Inferior parietal cortex (tissue), 1 donor: ENCODE results near the gene LTB4R.

Source experiments
- DNase-seq: peaks from one replicate; pipeline ENCODE4 v3.0.0-alpha.2; 2016; ENCODE audit errors: extremely low spot score

The LTB4R gene, protein sequence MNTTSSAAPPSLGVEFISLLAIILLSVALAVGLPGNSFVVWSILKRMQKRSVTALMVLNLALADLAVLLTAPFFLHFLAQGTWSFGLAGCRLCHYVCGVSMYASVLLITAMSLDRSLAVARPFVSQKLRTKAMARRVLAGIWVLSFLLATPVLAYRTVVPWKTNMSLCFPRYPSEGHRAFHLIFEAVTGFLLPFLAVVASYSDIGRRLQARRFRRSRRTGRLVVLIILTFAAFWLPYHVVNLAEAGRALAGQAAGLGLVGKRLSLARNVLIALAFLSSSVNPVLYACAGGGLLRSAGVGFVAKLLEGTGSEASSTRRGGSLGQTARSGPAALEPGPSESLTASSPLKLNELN

GRCh38 chr14:24310646-24311604 is at the start of gene LTB4R:
Gene LTB4R, plus strand, starts transcription at chr14:24311502. Its CDS starts 4,150 bp downstream, at chr14:24315652.
- DNase-seq: no peak

DNA sequence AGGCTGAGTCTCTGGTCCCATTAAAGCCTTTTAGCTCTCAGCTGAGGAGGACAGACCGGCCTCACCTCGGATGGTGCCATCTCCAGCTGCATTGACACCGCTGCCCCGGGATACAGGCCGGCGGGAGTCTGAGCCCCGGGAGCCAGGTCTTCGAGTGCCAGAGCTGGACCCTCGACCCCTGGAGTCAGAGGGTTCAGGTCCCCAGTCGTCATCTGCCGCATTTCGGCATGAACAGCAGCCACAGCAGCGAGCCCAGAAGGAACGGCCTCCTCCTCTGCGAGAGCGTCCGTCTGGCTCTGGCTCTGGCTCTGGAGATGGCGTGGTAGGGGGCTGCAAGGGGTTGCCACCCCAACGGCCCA is 49.4 kb upstream of the LTB4R start:
- no peak for DNase-seq

DNA sequence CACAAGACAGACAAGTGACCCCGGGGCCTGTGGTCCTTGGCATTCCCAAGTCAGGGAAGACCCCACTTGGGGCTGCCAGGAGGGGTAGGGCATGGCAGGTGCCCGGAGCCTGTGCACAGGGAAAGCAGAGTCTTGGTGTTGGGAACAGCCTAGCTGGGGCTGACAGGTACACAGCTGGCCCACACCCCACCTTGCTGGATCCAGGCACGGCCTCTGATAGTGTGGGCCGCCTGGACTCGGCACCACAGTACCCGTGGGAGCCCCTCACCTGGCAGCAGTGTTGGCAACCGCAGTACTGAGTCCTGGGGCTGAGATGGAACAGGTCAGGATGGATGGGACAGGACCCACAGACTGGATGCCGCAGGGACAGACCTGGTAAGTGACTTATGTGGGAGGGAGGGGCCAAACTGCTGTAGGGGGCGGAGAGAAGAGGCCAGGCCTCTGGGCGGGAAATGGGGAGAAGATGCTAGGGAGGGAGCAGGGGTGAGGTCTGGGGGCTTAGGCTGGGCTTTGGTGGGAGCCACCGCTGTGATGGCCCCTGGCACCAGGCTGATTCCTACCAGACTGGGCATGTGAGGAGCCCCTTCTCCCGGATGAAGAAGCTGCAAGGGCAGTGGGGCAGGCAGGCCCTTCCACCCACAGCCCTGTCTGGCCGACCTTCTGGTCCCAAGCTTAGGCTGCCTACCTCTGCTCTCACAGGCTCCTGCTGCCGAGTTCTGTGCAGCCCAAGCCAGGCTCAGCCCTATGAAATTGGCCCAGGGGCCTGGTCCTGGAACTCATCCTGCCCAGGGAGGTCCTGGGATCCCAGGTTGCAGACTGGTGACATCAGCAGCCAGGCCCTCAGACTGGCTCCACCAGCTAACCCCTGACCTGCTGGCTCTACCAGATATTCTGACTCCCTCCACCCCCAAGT is 48.2 kb upstream of the LTB4R start, which contains the start of gene TGM1:
TGM1 (minus strand) TSS at position 357 of the 913 bp plus-strand sequence. CDS start 825 bp downstream, outside the sequence.
- DNase-seq: no peak

- DNase-seq: no peak
Observed at GRCh38 chr14:24263848-24264247, 47.5 kb upstream of the LTB4R start.

GRCh38 chr14:24264298-24264697 is 47.0 kb upstream of the LTB4R start:
- DNase-seq: no peak

- DNase-seq: no peak
Observed at GRCh38 chr14:24266344-24267244, 44.7 kb upstream of the LTB4R start.

- DNase-seq: no peak
Observed at GRCh38 chr14:24267516-24267915, 43.8 kb upstream of the LTB4R start.

GRCh38 chr14:24268225-24268624 is 43.1 kb upstream of the LTB4R start:
- DNase-seq: no peak

GRCh38 chr14:24269368-24269767 is 41.9 kb upstream of the LTB4R start:
- no peak for DNase-seq

GRCh38 chr14:24269910-24270536 is 41.3 kb upstream of the LTB4R start:
- DNase-seq: no peak

DNA sequence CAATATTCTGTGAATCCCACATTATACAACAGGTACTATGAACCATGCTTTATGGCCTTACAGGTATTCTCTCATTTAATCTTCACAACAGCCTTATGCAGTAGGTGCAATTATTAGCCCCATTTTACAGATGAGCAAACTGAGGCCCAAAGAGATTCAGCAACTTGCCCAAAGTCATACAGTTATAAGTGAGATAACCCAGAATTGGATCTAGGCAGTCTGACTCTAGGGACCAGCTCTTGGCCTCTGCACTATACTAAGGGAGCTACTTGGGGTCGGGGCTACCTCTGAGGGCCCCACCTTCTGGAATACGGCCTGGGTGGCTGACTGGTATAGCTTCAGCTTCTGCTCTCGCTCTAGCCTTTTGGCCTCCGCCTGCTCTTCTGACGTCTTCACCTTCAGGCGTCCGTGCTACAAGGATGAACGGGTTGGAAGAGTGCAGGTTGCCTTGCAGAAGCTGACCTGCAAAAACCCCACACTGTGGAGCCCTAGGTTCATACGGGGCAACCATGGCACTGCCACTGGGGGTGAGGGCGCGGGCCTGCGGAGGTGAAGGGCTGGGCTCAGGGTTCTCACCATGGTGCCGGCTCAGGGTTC is 40.7 kb upstream of the LTB4R start:
- DNase-seq: no peak

DNA sequence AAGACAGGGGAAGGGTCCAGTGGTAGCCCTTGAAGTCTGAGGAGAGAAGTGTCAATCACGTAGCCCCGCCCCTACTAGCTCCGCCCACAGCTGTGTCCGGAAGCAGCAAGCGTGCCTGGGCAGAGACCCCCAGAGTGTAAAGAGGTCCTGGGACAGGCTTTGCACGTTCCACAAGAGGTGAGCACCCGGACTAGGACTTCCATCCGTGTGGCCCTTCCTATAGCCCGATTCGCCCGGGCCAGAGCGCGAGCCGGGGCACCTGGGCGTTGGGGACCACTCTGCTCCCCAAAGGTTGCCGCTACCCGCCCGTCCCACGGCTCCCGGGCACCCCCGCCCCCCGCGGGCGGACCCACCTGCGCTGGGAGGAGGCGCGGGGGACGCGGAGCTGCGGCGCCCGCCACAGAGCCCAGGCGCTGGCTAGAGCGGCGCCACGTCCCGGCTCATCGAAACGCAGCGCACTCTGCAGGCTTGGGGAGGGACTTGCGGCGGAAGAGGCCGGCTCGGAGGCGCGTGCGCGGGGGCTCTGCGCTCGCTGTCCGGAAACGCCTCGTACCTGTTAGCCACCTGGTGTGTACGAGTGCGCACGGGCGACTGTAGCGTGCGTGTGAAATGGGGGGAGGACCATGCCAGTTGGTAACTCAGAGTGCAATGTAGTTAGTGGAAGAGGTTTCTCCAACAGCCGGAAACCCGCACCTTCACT is 40.0 kb upstream of the LTB4R start, which contains the start of gene RABGGTA:
RABGGTA (minus strand) TSS at position 464 of the 700 bp plus-strand sequence. CDS start 482 bp downstream, outside the sequence.
- DNase-seq: peak; percentile 88

- no peak for DNase-seq
Observed at GRCh38 chr14:24271834-24272263, 39.5 kb upstream of the LTB4R start.

DNA sequence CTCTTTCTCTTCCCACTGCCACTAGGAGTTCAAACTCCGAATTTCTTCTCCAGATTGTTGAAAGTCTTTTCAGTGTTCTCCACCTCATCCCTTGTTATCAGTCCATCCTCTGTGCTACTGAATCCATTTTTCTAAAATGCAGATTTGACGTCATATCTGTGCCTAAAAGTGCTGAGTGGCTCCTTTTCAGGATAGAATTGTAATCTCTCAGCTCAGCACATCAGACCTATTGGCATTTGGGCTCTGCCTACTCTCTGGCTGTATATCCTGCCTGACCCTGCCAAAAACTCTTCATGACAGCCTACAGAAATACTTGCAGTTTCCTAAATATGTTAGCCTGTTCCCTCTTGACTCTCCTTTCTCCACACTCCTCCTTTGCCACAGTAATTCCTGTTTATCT is 38.8 kb upstream of the LTB4R start:
- no peak for DNase-seq

DNA sequence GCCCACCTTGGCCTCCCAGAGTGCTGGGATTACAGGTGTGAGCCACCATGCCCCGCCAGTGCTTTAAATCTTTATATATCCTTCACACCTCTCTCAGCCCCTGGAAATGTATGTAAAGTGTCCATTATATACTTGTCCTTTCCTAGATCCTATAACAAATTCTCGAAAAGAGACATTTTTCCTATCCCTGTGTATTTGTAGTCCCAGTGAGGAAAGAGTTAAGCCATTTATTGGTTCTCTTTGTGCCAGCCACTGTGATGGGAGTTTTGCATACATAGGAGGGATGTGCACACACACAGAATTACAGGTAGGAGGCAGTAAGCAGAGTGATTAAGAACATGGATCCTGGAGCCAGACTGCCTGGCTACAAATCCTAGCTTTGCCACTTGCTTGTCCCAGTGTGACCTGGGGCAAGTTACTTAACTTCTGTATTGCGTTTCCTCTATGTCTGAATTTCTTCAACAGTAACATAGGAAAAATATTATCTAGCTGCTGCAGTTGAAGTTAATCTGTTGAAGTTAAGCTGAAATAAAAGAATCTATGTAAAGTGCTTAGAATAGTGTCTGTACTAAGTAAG is 37.8 kb upstream of the LTB4R start:
- DNase-seq: no peak

DNA sequence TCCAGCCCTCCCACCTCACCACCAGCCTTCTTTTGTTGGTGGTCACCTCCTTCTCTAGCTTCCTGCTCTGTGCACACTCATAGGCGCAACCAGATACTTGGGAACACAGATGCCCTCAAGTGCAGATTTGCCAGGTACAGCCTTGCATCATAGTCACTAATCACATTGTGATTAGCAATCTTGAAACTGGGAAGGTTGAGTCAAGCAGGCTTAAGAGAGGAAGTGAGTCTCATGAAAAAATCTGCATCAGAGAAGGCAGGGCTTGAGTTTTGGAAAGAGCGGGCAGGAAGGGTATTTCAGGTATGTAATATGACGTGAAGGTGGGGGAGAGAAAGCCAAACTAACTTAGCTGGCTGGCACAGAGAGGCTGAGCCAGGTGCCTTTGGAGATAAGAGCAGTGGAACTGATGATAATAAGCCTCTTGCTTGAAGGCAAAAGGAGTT is 37.2 kb upstream of the LTB4R start:
- no peak for DNase-seq

DNA sequence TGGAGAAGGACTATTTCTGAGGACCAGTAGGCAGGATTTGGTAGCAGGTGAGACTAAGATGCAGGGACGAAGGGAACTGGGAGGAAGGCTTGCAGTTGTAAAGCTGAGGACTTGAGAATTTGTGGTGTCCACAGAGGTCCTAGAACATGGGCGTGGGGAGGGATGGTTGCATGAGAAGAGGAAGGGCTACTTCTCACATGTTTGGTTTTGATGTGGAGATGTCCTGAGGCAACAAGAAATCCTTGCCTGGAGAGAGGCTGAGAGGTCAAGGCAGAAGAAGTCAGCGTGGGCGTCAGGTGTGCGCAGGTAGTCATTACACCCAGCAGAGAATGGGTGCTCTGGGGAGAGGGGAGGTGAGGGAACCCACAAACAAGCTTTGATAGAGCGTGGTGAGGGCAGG is 34.2 kb upstream of the LTB4R start:
- no peak for DNase-seq

- no peak for DNase-seq
Observed at GRCh38 chr14:24277606-24278321, 33.5 kb upstream of the LTB4R start.
